HG02571 (cell line): ENCODE measurements around the gene TTC9B.

ENCODE experiments used
- ATAC-seq: cut with Tn5 transposase; IDR thresholded peaks from one replicate; pipeline ENCODE4 v1.9.1; 2021; ENCODE audit warnings: mild to moderate bottlenecking, moderate library complexity; ENCODE audit not compliant: unreplicated experiment

TTC9B gene

GRCh38 chr19:40216777-40217026 is 1.5 kb downstream of the TTC9B start:
- ATAC-seq = no peak

GRCh38 chr19:40216013-40216776 is 2.0 kb downstream of the TTC9B start:
- no peak for ATAC-seq

GRCh38 chr19:40214936-40215335 is 3.2 kb downstream of the TTC9B start:
- ATAC-seq = no peak

- no peak for ATAC-seq
These were observed 4.2 kb downstream of the TTC9B start for GRCh38 chr19:40213882-40214570.

GRCh38 chr19:40213251-40213829 is 4.8 kb downstream of the TTC9B start:
- no peak for ATAC-seq

- ATAC-seq = no peak
These were observed 7.3 kb downstream of the TTC9B start for GRCh38 chr19:40210889-40211288.

GRCh38 chr19:40208602-40209001 is 9.6 kb downstream of the TTC9B start:
- no peak for ATAC-seq

GRCh38 chr19:40205760-40206159 is 12.4 kb downstream of the TTC9B start:
- no peak for ATAC-seq

GRCh38 chr19:40204381-40204780 is 13.8 kb downstream of the TTC9B start:
- ATAC-seq = no peak

- no peak for ATAC-seq
These were observed 17.7 kb downstream of the TTC9B start for GRCh38 chr19:40200341-40201099.

- ATAC-seq = no peak
These were observed 19.8 kb downstream of the TTC9B start for GRCh38 chr19:40198272-40198990.

GRCh38 chr19:40193587-40193849 is 24.7 kb downstream of the TTC9B start:
- ATAC-seq = no peak

- no peak for ATAC-seq
These were observed 25.2 kb downstream of the TTC9B start for GRCh38 chr19:40192758-40193586.

GRCh38 chr19:40191836-40192646 is 26.1 kb downstream of the TTC9B start:
- peak; percentile 9 for ATAC-seq

- peak; percentile 72 for ATAC-seq
These were observed 27.0 kb downstream of the TTC9B start, which contains the start of gene MAP3K10 for GRCh38 chr19:40190891-40191835. MAP3K10 (plus strand) TSS chr19:40191426; CDS start chr19:40192032, 606 bp downstream.

- ATAC-seq = no peak
These were observed 33.9 kb downstream of the TTC9B start for GRCh38 chr19:40184273-40184672.

- no peak for ATAC-seq
These were observed 39.4 kb downstream of the TTC9B start for GRCh38 chr19:40178756-40179155.
